ENCODE data around the gene ZNF829. TPM values are rescaled to one million over a fixed set of nuclear protein-coding genes. Genes with fewer than 3 reads are reported as not detected.
A peak's percentile ranks its signal among the peaks of the same experiment; 100 is the strongest.

ZNF829 gene
- total RNA-seq, 1 experiment from 2014 or later: 9.5 TPM

DNA sequence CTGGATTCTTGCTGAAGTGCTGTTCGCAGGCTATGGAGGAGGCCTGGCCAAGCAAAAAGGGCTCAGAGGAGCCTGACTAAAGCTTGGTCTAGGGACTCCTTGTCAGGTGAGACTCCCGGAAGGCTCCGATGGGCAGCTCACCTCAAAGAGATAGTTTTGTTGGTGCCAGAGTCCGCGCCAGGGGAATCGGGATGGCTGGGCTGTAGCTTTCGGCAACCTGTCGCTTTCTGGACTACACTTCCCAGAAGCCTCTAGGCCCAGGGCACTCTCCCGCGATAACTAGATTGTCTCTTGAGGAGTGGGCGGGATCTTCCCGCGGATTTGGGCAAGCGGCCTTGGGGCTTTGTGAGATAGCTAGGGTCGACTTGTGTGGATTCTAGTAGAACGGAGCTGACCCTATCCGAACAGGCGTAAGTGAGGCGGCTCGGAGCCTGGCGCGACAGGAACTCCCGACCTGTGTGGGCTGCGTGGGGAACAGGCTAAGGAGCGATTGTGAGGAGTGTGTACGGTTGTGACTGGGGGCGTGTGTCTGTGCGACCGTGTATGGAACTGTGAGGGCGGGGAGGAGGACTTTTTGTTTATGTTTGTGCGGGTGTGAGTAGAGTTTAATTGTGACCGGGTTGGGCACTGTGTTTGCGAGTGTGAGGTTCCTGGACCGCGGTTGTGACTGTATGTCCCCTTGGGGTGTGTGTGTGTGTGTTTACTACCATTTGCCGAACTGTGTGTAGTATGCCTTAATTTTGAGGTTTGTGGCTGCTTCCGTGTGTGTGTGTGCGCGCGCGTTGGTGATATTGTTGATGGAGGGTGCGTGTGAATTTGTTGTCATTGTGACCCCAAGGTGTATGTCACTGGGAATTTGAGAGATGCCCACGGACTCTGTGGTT is 65.3 kb downstream of the ZNF829 start, which contains the start of gene ZNF345:
ZNF345 (plus strand) TSS at position 318 of the 884 bp plus-strand sequence. CDS start 25,955 bp downstream, outside the sequence.
- peaks cover 6% of the 10 kb centered on the region; the same call in 1 of the 2 replicates for H3K9me3 ChIP-seq (replicated peaks)
- DNase-seq: peak; percentile 96 to 98
- peak within 1 kb of the TSS; percentile 63 for H3K27ac ChIP-seq
- H3K36me3 ChIP-seq: peaks cover 6% of the 10 kb centered on the region
- H3K4me3 ChIP-seq: peak within 1 kb of the TSS; percentile 78
- no peaks in the 10 kb centered on the region for H3K27me3 ChIP-seq
- no peaks in the 10 kb centered on the region for H3K4me1 ChIP-seq

DNA sequence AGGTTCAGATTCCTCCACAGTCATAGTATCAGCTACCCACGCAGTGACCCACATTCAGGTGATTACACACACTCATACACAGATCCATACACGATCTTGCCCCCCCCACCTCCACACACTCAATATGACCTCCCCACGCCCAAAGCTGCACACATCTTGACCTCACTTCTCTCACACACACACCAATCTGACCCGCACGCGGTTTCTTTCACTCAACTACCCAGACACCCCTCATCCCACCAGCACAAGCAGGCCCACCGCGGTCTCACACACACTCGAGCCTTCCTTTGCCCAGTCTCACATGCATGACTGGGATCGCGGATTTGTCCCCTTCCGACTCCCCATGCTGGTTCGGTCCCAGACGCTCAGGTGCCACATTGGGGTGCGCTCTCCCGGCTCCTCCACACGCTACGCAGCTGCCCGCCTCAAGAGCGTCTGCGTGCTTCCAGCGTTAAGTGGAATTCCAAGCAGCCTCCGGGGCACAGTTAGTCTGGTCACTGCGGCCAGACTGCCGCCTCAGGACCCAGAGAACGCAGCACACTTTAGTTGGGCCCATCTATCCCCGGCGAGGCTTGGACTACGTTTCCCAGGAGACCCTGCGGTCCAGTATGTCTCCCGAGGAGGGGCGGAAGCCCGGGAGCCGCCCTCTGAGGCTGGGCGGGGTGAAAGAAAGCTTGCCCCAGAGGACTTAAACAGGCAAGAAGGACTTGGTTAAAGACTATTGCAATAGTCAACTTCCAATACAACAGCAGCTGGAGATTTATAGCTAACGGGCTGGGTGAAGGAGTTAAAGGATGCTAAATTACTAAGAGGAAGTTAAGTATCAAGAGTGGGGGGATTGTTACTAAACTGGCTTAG is 66.2 kb downstream of the ZNF829 start:
- H3K27ac ChIP-seq: peak overlapping the region; percentile 41
- no peaks in the 10 kb centered on the region for H3K4me1 ChIP-seq
- peaks cover 4% of the 10 kb centered on the region; the same call in 1 of the 2 replicates for H3K9me3 ChIP-seq (replicated peaks)
- peak overlapping the region; percentile 78 for H3K4me3 ChIP-seq
- peak; percentile 93 to 94 for DNase-seq
- H3K36me3 ChIP-seq: peaks cover 3% of the 10 kb centered on the region
- no peaks in the 10 kb centered on the region for H3K27me3 ChIP-seq

DNA sequence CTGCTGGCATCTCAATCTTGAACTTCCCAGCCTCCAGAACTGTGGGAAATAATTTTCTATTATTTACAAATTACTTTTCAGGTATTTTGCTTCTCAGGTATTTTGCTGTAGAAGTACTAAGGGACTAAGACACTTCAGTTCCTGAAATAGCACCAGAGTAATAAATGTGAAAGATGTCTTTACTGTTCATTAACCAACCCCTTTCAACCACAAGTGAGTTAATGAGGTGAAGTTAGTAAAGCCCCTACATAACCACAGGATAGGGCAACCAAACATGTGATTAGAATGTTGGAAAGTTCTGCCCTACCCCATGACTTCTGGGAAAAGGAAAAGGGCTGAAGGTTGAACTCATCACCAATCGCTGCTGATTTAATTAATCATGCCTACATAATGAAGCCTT is 68.1 kb downstream of the ZNF829 start:
- Histone ChIP-seq H3K27me3 (no peaks in the 10 kb centered on the region), H3K9me3 (replicated peaks) (peaks cover 7% of the 10 kb centered on the region; the same call in 1 of the 2 replicates), H3K36me3 (peaks cover 6% of the 10 kb centered on the region), H3K4me3 (no peak overlapping the region), H3K4me1 (no peaks in the 10 kb centered on the region), H3K27ac (no peak overlapping the region)
- DNase-seq: no peak

DNA sequence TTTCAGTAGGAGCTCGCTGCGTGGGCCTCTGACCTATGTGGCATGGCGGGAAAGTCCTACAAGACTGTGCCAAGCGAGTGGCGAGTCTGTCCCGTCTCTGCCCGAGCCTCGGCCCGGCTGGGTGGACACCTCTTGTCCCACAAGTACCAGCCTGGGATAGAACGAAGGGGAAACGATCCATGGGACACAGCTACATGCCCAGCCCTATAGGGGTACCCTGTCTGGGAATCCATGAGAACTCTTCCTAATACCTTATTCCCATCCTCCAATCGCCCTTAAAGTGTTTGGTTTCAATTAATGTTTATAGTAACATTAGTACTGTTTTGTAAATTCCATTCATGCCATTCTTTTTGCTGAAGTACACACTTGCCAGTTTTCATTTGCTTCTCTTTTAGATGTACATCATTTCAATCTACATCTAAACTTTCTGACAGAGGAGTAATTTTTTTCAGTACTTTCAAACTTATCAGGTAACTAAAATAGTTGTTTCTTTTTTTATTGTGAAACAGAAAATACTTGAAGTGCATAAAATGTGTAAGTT is 77.2 kb downstream of the ZNF829 start:
- Histone ChIP-seq H3K4me3 (peak overlapping the region; percentile 92), H3K27ac (peak overlapping the region; percentile 89), H3K36me3 (peaks cover 19% of the 10 kb centered on the region; the same call in 1 of the 2 replicates), H3K27me3 (no peaks in the 10 kb centered on the region), H3K9me3 (replicated peaks) (peaks cover 8% of the 10 kb centered on the region; the same call in 1 of the 2 replicates), H3K4me1 (0 out of 2 replicates have a peak, but pooled peaks cover 3% of the 10 kb centered on the region)
- DNase-seq: no peak

Other genes starting within 250 kb of the ZNF829 start
- gene ZNF461, start 249.5 kb downstream of the ZNF829 start, total RNA-seq (2014; rRNA removed; shearing (Covaris generic)): 10.2 and 12.0 TPM in 2 replicates
- gene ZNF567, start 228.7 kb downstream of the ZNF829 start, total RNA-seq (2014; rRNA removed; shearing (Covaris generic)): 17.8 and 24.0 TPM in 2 replicates
- gene ZNF850, start 143.5 kb downstream of the ZNF829 start, total RNA-seq (2014; rRNA removed; shearing (Covaris generic)): 24.0 and 28.6 TPM in 2 replicates
- gene ZNF790, start 77.9 kb downstream of the ZNF829 start, total RNA-seq (2014; rRNA removed; shearing (Covaris generic)): 6.0 and 6.3 TPM in 2 replicates
- gene ZNF345, start 65.4 kb downstream of the ZNF829 start, total RNA-seq (2014; rRNA removed; shearing (Covaris generic)): 7.2 and 8.1 TPM in 2 replicates
- 14.3 and 17.0 TPM in 2 replicates for gene ZNF568, start within 50 bp of the ZNF829 start, total RNA-seq (2014; rRNA removed; shearing (Covaris generic))
- gene ZNF420, start 162.1 kb upstream of the ZNF829 start, total RNA-seq (2014; rRNA removed; shearing (Covaris generic)): 20.9 and 21.8 TPM in 2 replicates

Measured in SJCRH30 (cell line).